ENCODE data around the gene DAPK2. TPM values are rescaled to one million over a fixed set of nuclear protein-coding genes. Genes with fewer than 3 reads are reported as not detected.
"Not testable (repeated sequence)": the region's sequence is repeated elsewhere in the genome, so short reads cannot be mapped to it uniquely, and the experiment has no call there.

The DAPK2 gene
- total RNA-seq: 10 to 100 TPM; 72.5 to 94.9 TPM
- long read RNA-seq, full-length matches to known transcripts: 116 of 260 reads
- long read RNA-seq, partial matches to known transcripts: 31 of 260 reads
- long read RNA-seq, other reads (novel, unspliced or antisense): 113 of 260 reads

DNA sequence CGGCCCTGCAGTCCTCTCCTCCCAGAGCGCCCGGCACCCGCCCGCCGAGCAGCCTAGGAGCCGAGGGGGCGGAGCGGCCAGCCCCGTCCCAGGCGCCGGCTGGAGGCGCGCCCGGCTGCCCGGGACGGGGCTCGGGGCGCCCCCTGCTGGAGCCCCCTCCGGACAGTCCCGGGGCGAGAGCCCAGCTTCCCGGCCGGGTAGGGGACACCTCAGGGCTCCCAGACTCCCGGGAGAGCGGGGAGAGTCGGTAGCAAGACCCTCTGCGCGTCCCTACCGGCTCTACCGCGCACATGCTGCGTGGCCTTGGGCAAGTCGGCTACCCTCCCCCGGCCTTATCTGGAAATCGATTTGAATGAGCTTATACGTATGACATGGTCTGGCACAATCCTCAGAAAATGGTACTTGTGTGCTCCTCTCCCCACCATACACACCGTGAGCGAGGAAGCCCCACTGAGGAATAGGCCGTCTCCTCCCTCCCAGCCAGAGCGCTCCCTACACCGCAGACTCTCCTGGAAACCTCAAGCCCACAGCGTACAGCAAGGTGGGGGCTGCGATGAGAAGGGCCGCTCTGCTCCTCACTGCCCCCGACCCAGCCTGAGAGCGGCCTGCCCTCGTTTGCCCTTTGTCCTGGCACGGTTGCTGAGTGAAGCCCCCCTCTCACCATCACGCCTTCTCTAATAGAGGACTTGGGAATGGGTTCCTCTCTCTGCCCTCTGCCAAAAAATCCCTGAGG is at the start of gene DAPK2:
Gene DAPK2 (minus strand): TSS at position 65 of the 733 bp plus-strand sequence. CDS start 6,224 bp downstream, outside the sequence.
- DNase-seq (peak; percentile 79), ATAC-seq (peak; percentile 86 to 89)
- intact Hi-C loops (cut with DNase I): loop anchor here (5.0 to 10.0 kb wide), 3 partner anchors 59 to 132 kb away; no protein-coding TSS in a partner anchor

GRCh38 chr15:64095431-64095794 is 49.1 kb upstream of the DAPK2 start:
- DNase-seq: no peak
- ATAC-seq: no peak
- intact Hi-C loops (cut with DNase I): loop anchor here (2.0 to 10.0 kb wide), 2 partner anchors 55 to 59 kb away; partner anchors contain the start of gene SNX22 (in 2 of the 2)

GRCh38 chr15:64093627-64094417 is 47.5 kb upstream of the DAPK2 start, which contains the start of gene CIAO2A:
CIAO2A (minus strand) TSS chr15:64093838; CDS start chr15:64093768, 70 bp downstream.
- DNase-seq (peak; percentile 96), ATAC-seq (peak; percentile 85 to 89)
- intact Hi-C loops (cut with DNase I): loop anchor here (2.0 to 10.0 kb wide), 2 partner anchors 57 to 61 kb away; partner anchors contain the start of gene SNX22 (in 2 of the 2)

DNA sequence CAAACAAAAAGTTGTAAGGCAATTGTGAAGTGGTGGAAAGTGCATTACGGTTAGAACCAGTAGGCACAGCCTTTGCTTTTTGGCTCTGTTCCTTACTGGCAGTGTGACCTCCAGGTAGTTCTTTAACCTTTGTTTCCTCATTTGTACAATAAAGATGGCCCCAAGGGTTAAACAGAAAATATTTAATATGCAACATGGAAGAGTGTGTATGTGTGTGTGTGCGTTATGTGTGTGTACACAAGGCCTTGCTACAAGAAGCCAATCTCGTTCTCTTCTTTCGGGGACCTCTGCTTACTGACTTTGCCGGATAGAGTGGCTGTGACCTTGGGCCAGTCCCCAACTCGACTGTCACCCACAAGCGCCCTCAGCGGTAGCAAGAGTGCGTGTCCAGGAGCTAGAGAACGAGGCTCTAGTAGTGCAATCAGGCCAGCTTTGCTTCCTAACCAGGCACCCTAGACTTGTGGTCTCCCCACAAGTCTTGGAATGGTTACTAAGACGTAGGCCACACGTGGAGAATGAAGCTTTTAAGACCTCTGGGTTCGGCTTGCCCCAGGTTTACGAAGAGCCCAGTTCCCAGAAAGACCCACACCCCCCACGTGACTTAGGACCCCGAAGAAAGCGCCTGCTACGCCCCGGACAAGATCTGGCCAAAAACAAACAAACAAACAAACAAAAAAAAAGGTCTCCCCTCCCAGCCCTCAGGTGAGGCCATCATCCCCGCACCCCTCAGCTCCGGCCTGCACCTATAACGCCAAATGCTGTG is 46.8 kb upstream of the DAPK2 start:
- ATAC-seq: peak; percentile 12 to 20
- peak; percentile 58 for DNase-seq
- intact Hi-C loops (cut with DNase I): loop anchor here in 1 of 2 donors (10.0 kb wide), 1 partner anchor 62 kb away; the partner anchor contains the start of gene SNX22

GRCh38 chr15:64092075-64092820 is 46.0 kb upstream of the DAPK2 start:
- intact Hi-C loops (cut with DNase I): loop anchor here in 1 of 2 donors (10.0 kb wide), 1 partner anchor 63 kb away; the partner anchor contains the start of gene SNX22
- no peak for ATAC-seq
- no peak for DNase-seq

GRCh38 chr15:64090527-64090926 is 44.2 kb upstream of the DAPK2 start:
- intact Hi-C loops (cut with DNase I): loop anchor here in 1 of 2 donors (10.0 kb wide), 1 partner anchor 64 kb away; the partner anchor contains the start of gene SNX22
- no peak for DNase-seq
- no peak for ATAC-seq

- intact Hi-C loops (cut with DNase I): loop anchor here in 1 of 2 donors (10.0 kb wide), 1 partner anchor 65 kb away; the partner anchor contains the start of gene SNX22
- DNase-seq: no peak
- peak in 1 of 2 donors; percentile 10 for ATAC-seq
These were observed 43.4 kb upstream of the DAPK2 start for GRCh38 chr15:64089543-64090280.

DNA sequence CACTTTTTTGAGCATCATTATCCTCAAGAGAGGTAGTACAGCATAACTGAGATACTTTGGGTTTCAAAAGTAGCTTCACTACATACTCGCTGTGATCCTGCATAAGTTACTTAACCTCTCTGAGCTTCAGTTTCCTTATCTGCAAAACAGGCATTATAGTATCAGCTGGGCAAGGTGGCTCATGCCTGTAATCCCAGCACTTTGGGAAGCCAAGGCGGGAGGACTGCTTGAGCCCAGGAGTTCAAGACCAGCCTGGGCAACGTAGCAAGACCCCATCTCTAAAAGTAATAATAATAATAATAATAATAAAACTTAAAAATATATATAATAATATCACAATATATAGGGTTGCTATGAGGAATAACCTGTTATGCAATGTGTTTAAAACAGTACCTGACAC is 36.5 kb upstream of the DAPK2 start:
- DNase-seq: no peak
- intact Hi-C loops (cut with DNase I): no loop called here
- no peak for ATAC-seq

- DNase-seq; ATAC-seq; intact Hi-C loops (cut with DNase I): not testable (repeated sequence)
These were observed 27.2 kb upstream of the DAPK2 start for GRCh38 chr15:64073496-64073895.

DNA sequence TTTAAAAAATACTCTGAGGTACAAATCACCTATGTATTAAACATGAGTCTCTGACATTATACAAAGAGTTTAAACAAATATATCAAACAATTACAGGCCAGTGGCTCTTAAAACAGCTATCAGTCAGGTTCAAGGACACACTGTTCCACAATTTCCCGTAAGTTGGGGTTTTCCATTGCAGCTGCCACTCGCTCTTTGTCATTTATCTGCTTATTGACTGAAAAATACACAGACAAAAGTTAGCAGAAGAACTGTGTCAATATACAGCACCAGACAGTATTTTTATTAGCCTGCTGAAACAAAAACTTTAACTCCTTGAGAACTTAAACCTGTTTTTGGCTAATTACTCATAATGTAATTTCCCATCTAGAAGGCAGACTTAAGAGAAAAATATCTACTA is 26.5 kb upstream of the DAPK2 start:
- intact Hi-C loops (cut with DNase I): no loop called here
- DNase-seq (no peak), ATAC-seq (no peak)

GRCh38 chr15:64071931-64072765 is 25.9 kb upstream of the DAPK2 start:
- ATAC-seq (peak in 1 of 2 donors; percentile 1), DNase-seq (no peak)
- intact Hi-C loops (cut with DNase I): no loop called here

DNA sequence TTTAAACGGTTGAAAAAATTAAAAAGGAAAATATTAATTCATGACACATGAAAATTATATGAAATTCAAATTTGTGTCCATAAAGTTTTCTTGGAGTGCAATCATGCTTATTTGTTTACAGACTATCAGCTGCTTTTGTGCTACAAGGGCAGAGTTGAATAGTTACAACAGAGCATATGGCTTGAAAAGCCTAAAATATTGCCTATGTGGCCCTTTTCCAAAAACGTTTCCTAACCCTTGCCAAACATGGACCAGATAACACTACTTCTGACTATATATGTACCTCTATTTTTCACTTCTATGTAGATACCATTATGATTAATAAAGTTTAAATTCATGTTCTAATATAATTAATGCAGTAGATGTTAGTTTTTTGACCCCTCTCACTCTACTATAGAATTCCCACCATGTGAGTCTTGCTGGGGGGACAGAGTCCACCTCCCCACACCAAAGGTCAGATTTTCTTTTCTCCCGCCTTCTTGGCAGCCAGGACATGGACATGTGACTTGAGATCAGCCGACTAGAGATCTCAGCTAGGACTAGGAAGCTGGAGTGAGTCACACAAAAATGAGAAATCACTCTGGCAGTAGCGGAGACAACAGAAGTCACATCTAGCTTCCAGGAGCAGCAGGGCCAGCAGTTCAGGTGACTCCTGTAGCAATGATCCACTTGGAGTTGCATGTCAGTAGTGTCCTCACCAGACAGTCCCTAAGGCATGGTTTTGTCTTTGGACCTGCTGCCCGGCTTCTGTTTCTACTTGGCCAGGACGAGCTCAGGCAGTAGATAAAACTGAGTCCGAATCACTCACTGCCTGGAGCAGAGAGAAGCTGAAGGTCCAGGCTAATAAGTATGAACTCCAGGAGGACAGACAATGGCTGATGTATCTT is 24.9 kb upstream of the DAPK2 start:
- ATAC-seq: peak; percentile 75 to 84
- intact Hi-C loops (cut with DNase I): no loop called here
- DNase-seq: peak; percentile 58

- no peak for DNase-seq
- intact Hi-C loops (cut with DNase I): no loop called here
- no peak for ATAC-seq
These were observed 23.8 kb upstream of the DAPK2 start for GRCh38 chr15:64070106-64070505.

DNA sequence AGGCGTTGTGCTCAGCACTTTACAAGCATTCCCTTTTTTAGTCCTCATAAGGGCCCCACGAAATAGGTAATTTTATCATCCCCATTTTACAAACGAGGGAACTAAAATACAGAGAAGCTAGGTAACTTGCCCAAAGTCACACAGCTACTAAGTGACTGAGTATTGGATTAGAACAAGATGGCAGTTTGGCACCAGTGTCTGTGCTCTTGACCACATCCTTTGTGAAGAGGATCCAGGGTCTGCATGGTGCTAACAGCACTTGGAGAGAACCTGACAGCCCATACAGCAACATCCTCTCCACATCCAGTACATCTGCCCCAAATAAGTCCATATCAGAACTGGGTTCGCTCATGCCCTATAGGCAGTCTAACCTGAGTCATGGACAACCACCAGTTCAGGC is 21.8 kb upstream of the DAPK2 start:
- DNase-seq (no peak), ATAC-seq (no peak)
- intact Hi-C loops (cut with DNase I): loop anchor here (5.0 to 10.0 kb wide), 3 partner anchors 176 to 453 kb away; no protein-coding TSS in a partner anchor

GRCh38 chr15:64067564-64068030 is 21.3 kb upstream of the DAPK2 start:
- DNase-seq (peak; percentile 58), ATAC-seq (peak; percentile 74 to 75)
- intact Hi-C loops (cut with DNase I): loop anchor here (2.0 to 10.0 kb wide), 4 partner anchors 175 to 453 kb away; no protein-coding TSS in a partner anchor
